Endometrium (tissue), 2 donors: ENCODE data around the gene ZNF426.
"Not testable (repeated sequence)": the region's sequence is repeated elsewhere in the genome, so short reads cannot be mapped to it uniquely, and the experiment has no call there.

Experiments
- FAIRE-seq: peaks from 2 replicates; lab custom pipeline; 2012; peaks lifted over from hg19 to GRCh38; lab: Jason Lieb, UNC
- donor health status: control.
- donor health status: control.

ZNF426 gene

DNA sequence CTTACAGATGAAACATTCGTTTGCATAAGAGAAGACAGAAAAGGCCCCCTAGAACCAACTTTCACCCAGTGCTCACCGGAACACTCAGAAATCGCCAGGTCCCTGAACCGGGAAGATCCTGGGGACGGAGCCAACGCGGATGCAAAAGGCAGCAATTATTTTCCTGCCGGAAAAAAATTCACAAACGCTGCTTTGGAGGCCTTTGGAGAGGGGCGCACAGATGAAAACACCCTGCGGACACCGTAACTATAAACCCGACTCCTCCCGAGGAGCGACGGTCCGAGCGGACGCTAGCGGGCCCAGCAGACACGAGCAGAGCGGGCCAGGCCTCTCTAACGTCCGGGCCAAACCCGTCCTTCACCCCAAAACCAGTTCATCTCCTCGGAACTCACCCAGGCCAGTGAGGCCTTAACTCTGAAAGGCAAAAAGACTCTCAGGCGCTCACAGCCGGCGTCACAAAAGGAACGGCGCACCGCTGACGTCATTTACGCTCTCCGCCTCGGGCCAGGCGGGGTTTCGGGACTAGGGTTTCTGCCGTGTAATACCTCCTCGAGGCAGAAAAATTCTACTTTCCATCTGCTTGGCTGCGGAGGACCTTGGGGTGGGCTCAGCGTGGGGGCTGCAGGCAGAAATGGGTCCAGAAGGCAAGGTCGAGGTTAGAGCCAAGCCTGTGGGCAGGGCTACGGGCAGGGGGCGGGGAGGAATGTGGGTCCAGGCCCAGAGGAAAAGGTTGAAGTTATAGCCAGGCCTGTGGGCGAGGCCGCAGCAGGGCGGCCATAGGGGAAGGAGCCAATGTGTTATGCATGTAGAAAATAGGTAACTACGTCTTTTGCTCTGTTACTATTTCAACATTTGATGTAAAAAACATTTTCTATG is at the start of gene ZNF426:
TSS of gene ZNF426 (minus strand) at position 463 of the 876 bp plus-strand sequence. CDS start 2,413 bp downstream, outside the sequence.
- FAIRE-seq: peak; percentile 15

DNA sequence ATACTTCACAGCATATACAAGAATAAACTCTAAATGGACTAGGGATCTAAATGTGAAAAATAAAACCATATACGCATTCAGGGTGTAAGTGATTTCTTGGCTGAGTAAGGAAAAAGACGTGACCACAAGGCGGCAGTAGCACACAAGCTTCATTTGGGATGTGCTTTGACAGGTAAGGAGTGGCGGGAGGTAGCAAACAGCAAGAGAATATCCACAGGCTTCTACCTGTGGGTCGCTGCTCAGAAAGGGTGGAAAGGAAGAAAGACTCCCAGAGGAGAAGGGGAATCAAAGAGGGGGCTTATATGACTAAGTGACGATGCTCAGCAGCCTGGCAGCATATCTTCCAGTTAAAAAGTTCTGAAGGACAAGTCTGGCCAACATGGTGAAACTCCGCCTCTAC is 48.3 kb upstream of the ZNF426 start:
- FAIRE-seq: no peak

DNA sequence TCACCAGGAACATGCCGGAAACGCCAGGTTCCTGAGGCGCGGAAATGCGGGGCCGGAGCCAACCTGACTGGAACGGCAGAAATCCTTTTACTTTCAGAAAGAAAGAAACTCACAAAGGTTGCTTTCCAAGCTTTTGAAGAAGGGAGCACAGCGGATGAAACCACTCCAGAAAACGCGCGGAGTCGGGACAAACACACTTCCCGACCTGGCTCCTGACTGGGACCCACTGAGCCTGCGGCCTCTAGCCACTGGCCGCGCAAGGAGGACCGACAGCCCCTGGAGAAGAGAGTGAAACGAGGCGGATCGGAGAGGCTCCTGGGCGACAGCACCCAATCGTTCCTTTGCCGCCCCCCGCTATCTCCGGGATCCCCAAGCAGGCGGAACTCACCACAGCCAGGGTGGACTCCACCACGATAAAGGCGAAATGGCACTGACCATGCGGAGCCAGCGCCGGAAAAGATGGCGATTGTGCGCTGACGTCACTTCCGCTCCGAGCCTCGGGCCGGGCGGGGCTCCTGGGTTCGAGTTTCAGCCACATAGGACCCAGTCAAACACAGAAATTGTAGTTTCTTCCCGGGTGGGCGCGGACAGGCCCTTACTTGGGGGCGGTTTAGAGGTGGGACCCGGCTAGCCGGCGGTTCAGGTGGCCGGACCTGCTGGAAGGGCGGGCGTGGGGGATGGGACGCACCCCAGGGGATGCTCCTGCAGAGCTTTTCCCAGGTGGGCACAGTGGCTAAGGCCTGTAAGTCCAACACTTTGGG is 45.8 kb upstream of the ZNF426 start, which contains the start of gene ZNF121:
TSS of gene ZNF121 (minus strand) at position 432 of the 761 bp plus-strand sequence. CDS start 16,407 bp downstream, outside the sequence.
- FAIRE-seq: no peak

DNA sequence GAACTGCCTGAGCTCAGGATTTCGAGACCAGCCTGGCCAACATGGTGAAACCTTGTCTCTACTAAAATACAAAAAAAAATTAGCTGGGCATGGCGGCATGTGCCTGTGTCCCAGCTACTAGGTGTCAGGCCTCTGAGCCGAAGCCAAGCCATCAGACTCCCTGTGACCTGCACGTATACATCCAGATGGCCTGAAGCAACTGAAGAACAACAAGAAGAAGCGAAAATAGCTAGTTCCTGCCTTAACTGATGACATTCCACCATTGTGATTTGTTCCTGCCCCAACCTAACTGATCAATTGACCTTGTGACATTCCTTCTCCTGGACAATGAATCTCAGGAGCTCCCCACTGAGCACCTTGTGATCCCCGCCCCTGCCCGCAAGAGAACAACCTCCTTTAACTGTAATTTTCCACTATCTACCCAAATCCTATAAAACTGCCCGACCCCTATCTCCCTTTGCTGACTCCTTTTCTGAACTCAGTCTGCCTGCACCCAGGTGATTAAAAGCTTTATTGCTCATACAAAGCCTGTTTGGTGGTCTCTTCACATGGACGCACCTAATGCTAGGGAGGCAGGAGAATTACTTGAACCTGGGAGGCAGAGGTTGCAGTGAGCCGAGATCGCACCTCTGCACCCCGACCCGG is 43.8 kb upstream of the ZNF426 start:
- not testable (repeated sequence) for FAIRE-seq

DNA sequence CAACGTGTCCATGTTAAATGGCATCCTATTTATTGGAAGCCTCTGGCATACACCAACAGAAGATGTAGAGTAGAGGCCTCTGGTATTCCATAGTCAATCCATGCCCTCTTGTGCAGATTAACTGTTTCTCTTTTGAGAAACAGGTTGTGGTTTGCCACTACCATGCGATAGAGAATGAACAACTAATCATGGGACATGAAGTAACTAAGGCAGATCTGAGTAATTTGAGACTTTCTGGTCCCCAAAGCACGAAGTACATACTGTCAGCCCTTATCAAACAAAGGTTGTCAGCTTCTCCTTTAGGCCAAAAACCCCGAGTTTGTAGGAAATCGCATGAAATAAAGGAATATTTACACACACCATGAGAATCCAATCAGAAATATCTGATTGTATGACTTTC is 42.3 kb upstream of the ZNF426 start:
- no peak for FAIRE-seq

DNA sequence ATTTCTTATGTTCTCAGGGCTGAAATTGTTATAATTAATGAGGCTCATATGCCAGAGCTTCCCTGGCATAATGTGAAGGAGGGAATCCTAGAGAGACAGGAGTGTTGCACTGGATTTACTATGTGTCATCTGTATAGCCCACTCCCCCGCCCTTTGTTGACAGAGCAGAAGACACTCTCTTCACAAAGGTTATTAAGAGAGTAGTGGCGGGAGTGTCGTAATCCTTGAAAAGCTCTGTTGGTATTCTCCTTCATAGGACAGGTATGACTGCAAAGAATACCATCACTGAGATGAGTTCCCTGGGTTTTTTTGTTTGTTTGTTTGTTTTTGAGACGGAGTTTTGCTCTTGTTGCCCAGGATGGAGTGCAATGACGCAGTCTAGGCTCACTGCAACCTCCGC is 31.8 kb upstream of the ZNF426 start:
- no peak for FAIRE-seq

DNA sequence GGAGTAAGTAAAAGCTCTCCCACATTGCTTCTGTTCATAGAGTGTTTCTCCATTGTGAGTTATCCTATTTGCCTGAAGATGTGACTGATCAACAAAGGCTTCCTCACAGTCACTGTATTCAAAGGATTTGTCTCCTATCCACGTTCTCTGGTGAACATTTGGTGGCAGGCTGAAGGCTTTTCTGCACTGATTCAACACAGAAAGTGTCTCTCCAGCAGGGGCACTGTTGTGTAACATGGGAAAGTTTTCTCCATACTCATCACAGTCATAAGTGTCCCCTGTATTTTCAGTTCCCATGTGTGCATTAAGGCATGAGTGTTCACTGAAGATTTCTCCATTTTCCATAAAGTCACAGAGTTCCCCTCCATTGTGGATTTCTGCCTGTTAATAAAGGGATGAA is 28.3 kb upstream of the ZNF426 start:
- FAIRE-seq: no peak

DNA sequence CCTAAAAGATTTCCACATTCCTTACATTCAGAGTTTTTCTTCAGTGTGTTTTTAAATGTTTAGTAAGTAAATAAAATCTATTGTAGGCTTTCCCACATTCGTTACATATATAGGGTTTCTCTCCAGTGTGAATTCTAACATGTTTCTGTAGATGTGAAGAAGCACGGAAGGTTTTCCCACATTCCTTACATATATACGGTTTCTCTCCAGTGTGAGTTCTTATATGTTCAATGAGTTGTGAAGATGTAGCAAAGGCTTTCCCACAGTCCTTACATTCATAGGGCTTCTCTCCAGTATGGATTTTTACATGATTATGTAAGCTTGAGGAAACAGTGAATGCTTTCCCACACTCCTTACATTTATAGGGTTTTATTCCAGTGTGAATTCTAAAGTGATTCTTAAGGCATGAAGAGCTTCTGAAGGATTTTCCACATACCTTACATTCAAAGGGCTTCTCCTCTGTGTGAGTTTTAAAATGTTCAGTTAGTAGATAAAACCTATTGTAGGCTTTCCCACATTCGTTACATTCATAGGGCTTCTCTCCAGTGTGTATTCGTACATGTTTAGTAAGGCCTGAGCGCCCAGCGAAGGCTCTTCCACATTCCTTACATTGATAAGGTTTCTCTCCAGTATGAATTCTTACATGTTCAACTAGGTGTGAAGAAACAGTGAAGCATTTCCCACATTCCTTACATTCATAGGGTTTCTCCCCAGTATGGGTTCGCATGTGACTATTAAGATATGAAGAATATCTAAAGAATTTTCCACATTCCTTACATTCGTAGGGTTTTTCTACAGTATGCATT is 27.7 kb upstream of the ZNF426 start:
- no peak for FAIRE-seq

DNA sequence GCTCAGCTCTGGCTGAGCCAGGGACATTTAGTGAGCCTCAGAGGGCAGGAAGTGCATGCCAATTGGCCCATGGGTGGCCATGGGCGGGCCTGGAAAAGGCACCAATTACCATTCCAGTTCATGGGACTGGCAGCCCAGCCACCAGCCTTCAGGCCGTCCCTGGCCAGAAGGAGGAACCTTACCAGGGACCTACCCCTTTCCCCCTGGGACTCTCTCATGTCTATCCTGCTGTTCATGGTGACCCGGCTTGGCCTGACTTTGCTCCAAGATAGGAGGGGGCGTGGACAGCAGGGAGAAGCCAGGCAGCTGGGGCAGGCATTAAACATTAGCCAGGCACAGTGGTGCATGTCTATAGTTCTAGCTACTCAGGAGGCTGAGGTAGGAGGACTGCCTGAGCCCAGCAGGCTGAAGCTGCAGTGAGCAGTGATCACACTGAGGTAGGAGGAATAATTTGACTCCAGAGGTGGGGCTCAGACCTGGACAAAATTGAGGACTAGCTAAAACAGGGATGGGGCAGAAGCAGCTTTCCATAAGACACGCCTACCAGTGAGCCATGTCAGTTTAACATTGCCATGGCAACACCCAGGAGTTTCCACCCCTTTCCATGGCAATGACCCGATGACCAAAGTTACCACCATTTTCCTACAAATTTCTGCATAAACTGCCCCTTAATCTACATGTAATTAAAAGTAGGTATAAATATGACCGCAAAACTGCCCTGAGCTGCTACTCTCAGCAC is 14.3 kb upstream of the ZNF426 start:
- FAIRE-seq: no peak

DNA sequence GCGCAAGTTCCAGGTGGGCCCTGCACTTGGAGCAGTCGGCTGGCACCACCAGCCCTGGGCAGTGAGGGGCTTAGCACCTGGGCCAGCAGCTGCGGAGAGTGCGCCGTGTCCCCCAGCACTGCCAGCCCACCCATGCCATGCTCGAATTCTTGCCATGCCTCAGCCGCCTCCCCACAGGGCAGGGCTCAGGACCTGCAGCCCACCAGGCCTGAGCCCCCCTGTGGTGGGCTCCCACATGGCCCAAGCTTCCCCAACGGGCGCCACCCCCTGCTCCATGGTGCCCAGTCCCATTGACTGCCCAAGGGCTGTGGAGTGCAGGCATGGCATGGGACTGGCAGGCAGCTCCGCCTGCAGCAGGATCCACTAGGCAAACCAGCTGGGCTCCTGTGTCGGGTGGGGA is 9.4 kb upstream of the ZNF426 start:
- FAIRE-seq: no peak

DNA sequence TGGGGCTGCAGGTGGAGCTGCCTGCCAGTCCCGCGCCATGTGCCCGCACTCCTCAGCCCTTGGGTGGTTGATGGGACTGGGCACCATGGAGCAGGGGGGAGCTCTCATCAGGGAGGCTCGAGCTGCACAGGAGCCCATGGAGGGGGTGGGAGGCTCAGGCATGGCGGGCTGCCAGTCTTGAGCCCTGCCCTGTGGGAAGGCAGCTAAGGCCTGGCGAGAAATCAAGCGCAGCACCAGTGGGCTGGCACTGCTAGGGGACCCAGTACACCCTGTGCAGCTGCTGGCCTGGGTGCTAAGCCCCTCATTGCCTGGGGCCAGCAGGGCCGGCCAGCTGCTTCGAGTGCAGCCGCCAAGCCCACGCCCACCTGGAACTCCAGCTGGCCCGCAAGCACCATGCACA is 2.8 kb upstream of the ZNF426 start:
- FAIRE-seq: not testable (repeated sequence)

DNA sequence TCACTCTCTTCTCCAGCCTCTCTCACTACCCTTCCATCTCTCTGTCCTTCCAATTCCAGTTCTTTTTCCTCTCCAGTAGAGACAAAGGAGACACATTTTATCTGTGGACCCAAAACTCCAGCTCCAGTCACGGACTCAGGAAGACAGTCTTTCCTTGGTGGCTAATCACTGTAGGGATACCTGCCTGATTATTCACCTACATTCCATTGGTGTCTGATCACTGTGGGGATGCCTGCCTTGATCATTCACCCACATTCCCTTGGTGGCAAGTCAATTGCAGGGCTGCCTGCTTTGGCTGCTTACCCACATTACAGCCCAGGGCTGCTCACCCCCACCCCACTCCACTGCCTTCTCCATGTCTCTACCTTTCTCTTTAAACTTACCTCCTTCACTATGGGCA is 1.5 kb upstream of the ZNF426 start:
- FAIRE-seq: not testable (repeated sequence)

DNA sequence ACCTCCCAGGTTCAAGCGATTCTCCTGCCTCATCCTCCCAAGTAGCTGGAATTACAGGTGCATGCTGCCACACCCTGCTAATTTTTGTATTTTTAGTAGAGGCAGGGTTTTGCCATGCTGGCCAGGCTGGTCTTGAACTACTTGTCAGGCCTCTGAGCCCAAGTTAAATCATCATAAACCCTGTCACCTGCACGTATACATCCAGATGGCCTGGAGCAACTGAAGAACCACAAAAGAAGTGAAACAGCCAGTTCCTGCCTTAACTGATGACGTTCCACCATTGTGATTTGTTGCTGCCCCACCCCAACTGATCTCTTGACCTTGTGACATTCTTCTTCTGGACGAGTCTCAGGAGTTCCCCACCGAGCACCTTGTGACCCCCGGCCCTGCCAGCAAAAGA is 756 bp upstream of the ZNF426 start:
- FAIRE-seq: not testable (repeated sequence)

DNA sequence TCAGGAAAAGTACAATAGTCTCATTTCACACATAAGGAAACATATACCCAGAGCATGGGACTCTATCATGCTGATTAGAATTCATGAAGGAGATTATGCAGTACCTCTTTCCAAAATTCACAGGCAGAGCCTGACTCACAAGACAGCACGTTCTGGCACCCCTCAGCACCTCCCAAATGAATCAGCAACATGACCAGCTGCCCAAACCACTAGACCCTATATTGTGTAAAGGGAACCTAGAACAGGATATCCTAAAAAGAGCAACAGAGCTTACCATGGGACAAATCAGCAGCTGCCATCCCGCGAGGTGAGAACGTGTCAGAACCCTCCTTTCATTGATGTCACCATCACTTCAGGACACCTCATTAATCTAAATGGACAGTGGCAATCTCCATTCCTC is 2.5 kb downstream of the ZNF426 start:
- FAIRE-seq: no peak

DNA sequence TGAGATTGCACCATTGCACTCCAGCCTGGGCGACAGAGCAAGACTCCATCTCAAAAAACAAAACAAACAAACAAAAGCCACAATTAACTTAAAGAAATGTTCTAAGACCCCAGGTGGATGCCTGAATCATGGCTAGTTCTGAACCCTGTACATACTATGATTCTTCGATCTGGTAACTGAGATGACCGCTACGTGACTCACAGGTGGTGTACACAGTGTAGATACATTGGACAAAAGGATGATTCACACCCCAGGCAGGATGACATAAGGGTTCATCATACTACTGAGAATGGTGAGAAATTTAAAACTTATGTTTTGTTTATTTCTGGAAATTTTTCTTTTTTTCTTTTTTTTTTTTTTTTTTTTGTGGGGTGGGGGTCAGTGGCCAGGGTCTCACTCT is 6.5 kb downstream of the ZNF426 start:
- FAIRE-seq: no peak

DNA sequence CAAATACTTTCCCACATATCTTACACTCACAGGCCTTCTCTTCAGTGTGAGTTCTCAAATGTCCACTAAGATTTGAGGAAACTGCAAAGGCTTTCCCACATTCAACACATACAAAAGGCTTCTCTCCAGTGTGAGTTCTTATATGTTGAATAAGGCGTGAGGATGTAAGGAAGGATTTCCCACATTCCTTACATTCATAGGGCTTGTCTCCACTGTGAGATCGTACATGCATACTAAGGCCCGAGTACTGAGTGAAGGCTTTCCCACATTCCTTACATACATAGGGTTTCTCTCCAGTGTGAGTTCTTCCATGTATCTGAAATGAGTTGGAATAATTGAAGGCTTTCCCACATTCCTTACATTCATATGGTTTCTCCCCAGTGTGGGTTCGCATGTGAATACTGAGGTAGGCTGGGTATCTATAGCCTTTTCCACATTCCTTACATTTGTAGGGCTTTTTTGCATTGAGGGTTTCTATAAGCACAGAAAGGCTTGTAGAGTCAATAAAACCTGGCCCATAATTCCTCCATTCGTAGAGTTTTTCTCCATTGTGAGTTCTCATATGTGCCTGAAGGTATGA is 9.6 kb downstream of the ZNF426 start:
- FAIRE-seq: no peak

DNA sequence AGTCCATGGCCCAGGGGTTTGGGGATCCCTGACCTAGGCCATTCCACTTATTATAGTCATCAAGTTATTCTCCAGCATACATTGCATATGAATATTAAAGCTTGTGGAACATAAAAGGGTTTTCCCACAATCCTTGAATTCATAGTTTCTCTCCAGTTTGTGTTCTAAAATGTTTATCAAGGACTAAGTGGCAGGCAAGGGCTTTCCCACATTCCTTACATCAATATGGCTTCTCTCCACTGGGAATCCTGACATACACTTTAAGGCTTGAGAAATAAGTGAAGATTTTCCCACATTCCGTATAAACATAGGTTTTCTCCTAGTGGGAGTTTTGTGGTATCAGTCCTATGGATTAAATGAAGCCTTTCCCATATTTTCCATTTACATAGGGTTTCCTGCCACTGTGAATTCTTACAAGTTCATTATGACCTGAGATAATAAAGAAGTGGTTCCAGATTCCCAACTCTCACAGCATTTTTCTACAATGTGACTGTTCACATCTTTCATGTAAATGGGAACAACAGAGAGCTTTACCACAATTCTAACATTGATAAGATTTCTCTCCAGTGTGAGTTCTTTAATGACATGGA is 14.5 kb downstream of the ZNF426 start:
- FAIRE-seq: no peak

DNA sequence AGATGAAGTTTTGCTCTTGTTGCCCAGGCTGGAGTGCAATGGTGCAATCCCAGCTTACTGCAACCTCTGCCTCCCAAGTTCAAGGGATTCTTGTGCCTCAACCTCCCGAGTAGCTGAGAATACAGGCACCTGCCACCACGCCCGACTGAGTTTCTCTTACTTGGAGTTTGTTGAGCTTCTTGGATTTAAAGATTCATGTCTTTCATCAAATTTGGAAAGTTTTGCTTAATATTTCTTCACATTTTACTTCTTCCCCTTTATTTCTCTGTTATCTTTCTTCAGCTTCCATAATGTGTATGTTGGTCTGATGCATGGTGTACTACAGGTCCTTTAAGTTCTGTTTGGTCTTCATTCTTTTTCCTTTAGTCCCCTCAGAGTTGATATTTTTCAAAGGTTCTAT is 31.2 kb downstream of the ZNF426 start:
- FAIRE-seq: no peak

DNA sequence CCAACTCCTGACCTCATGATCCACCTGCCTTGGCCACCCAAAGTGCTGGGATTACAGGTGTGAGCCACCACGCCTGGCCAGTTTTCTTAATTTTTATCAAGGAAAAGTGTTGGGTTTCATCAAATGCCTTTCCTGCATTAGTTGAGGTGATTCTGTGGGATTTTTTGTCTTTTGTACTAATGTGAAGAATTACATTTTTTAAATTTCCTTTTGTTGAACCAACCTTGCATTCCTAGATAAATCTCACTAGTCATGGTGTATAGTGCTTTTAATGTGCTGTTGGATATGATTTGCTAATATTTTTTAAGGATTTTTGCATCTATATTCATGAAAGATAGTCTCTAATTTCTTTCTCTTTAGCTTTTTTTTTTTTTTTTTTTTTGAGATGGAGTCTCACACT is 37.6 kb downstream of the ZNF426 start:
- FAIRE-seq: no peak

DNA sequence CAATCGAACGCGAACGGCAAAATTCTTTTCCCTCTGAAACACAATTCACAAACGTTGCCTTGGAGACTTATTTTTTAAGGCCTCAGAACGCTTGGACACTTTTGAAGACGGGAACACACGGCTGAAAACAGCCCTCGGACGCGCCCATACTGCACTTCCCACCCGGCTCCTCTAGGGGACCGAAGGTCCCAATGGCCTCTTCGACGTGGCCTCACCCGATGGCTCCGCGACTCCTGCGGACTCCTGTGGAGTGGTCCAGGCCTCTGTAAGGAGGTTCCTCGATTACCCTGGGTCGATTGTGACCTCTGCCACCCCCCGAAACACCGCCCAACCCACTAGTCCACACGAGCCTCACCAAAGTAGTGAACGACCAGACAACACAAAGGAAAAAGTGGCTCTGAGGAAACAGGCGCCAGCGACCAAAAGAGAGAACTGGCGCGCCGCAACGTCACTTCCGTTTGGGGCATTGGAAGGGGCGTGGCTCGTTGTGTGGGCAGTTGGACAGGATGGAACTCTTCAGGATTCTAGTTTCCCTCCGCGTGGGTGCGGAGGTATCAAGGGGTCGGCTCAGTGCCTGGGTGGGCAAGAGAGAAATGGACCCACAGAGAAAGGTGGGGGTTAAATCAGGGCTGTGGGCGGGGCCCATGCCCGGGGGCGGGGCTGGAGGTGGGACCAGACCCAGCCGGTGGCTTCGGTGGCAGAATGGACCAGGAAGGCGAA is 40.1 kb downstream of the ZNF426 start, which contains the start of gene ZNF560:
TSS of gene ZNF560 (minus strand) at position 434 of the 720 bp plus-strand sequence. CDS start 23,303 bp downstream, outside the sequence.
- FAIRE-seq: no peak
